Measurements from ENCODE around the gene PUDP.
A peak's percentile ranks its signal among the peaks of the same experiment; 100 is the strongest.

Gene PUDP

GRCh38 chrX:7086384-7086783 is 61.6 kb downstream of the PUDP start:
- no peak for DNase-seq (ENCODE audit: low read depth)
- TF ChIP-seq CTCF (conservative IDR thresholded peaks at IDR 0.05; ENCODE audit: low read depth, low read length): no peak
- H3K4me3 ChIP-seq (ENCODE audit: low read depth, low read length): no peak overlapping the region

- no peak overlapping the region for H3K4me3 ChIP-seq (ENCODE audit: low read depth, low read length)
- no peak for TF ChIP-seq CTCF (conservative IDR thresholded peaks at IDR 0.05; ENCODE audit: low read depth, low read length)
- DNase-seq (ENCODE audit: low read depth): no peak
Measured at GRCh38 chrX:7085879-7086278, 62.1 kb downstream of the PUDP start.

- no peak overlapping the region for H3K4me3 ChIP-seq (ENCODE audit: low read depth, low read length)
- no peak for TF ChIP-seq CTCF (conservative IDR thresholded peaks at IDR 0.05; ENCODE audit: low read depth, low read length)
- DNase-seq (ENCODE audit: low read depth): no peak
Measured at GRCh38 chrX:7084841-7085240, 63.1 kb downstream of the PUDP start.

GRCh38 chrX:7083468-7084396 is 64.2 kb downstream of the PUDP start:
- H3K4me3 ChIP-seq (ENCODE audit: low read depth, low read length): no peak overlapping the region
- DNase-seq (ENCODE audit: low read depth): peak; percentile 92
- no peak for TF ChIP-seq CTCF (conservative IDR thresholded peaks at IDR 0.05; ENCODE audit: low read depth, low read length)

GRCh38 chrX:7083021-7083420 is 64.9 kb downstream of the PUDP start:
- no peak for TF ChIP-seq CTCF (conservative IDR thresholded peaks at IDR 0.05; ENCODE audit: low read depth, low read length)
- no peak overlapping the region for H3K4me3 ChIP-seq (ENCODE audit: low read depth, low read length)
- DNase-seq (ENCODE audit: low read depth): no peak

- DNase-seq (ENCODE audit: low read depth): no peak
- no peak overlapping the region for H3K4me3 ChIP-seq (ENCODE audit: low read depth, low read length)
- no peak for TF ChIP-seq CTCF (conservative IDR thresholded peaks at IDR 0.05; ENCODE audit: low read depth, low read length)
Measured at GRCh38 chrX:7082556-7082955, 65.4 kb downstream of the PUDP start.

All from choroid plexus epithelial cell (primary cell).